ENCODE measurements around the gene C11orf68.
A peak's percentile ranks its signal among the peaks of the same experiment; 100 is the strongest.
"Not testable (repeated sequence)": the region's sequence is repeated elsewhere in the genome, so short reads cannot be mapped to it uniquely, and the experiment has no call there.

C11orf68 gene

DNA sequence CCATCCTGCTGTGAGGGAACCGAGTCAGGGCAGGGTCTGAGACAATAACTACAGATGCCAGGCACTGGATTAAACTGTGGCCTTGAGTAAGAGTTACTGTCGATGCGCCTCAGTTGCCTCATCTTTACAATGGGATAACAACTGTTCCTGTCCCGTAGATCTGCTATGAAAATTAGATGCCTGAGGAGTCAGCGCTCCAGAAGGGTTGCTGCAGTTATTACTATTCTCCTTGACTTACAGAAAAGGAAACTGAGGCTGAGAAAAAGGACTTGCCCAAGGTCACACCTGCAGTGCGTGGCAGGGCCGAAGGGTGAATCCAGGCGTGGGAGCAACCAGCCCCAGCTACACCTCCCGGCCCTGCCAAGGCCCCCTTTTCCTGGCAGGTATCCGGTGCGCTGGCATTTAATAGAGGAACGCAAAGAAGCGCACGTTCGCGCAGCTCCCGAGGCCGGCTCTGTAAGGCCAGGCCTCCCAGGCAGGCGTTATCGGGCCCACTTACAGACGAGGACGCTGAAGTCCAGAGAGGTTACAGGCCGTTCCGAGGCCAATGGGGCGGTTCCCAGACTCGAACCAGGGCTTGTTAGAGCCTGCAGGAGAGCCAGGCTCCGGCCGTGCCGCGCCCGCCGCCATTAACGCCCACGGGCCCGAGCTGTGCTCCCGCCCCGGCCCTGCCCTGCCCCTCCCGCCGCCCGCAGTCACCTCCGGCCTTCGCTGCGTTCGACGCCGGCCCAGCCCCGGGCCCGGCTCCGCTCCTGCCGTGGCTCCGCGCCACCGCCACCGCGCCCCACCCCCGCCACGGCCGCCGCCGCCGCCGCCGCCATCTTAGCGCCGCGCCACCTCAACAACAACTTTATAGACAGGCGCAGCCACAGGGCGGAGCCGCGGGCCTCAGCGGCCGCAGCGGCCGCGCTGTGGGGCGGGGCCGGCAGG, at the start of gene C11orf68:
TSS of gene C11orf68 (minus strand) at position 852 of the 930 bp plus-strand sequence. CDS start at position 821, 31 bp downstream.
- no peak for DNase-seq

GRCh38 chr11:65967329-65967934, 48.6 kb upstream of the C11orf68 start:
- DNase-seq: no peak

DNA sequence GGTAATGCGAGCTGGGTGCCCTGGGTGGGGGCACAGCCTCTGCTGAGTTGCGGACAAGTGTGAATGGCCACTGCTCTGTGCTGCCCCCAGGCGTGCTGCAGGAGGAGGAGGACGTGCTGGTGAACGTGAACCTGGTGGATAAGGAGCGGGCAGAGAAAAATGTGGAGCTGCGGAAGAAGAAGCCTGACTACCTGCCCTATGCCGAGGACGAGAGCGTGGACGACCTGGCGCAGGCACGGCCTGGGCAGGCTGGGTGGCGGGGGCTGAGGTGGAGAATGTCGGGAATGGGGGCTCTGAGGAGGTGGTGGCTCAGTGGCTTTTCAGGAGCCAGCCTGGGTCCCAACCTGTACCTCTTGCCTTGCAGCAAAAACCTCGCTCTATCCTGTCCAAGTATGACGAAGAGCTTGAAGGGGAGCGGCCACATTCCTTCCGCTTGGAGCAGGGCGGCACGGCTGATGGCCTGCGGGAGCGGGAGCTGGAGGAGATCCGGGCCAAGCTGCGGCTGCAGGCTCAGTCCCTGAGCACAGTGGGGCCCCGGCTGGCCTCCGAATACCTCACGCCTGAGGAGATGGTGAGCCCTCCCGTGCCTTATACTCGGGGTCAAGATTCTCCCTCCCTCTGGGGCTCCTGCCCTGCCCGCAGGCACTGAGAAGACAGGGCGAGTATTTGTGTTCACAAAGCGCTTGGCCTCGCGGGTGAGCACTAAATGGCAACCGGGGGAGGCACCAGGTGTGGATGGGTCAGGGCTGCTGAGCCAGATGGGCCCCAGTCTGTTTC, 47.3 kb upstream of the C11orf68 start:
- DNase-seq: no peak

GRCh38 chr11:65964906-65965305, 46.0 kb upstream of the C11orf68 start:
- no peak for DNase-seq

DNA sequence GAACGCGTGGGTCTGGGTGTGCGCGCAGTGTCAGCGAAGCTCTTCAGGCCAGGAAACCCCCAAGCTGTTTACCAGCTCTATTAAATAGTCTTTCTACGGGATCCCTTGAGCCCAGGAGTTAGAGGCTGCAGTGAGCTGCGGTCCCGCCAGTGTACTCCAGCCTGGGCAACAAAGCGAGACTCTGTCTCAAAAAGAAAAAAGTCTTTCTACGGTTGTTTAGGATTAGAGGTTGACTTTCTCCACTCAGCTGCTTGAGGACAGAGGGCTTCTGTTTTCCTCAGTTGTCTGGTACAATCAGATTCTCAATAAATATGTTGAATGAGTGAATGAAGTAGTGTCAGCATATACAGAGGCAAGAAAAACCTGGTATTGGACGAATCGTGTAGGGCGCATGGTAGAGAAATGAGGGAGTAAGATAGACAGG, 43.3 kb upstream of the C11orf68 start:
- no peak for DNase-seq

DNA sequence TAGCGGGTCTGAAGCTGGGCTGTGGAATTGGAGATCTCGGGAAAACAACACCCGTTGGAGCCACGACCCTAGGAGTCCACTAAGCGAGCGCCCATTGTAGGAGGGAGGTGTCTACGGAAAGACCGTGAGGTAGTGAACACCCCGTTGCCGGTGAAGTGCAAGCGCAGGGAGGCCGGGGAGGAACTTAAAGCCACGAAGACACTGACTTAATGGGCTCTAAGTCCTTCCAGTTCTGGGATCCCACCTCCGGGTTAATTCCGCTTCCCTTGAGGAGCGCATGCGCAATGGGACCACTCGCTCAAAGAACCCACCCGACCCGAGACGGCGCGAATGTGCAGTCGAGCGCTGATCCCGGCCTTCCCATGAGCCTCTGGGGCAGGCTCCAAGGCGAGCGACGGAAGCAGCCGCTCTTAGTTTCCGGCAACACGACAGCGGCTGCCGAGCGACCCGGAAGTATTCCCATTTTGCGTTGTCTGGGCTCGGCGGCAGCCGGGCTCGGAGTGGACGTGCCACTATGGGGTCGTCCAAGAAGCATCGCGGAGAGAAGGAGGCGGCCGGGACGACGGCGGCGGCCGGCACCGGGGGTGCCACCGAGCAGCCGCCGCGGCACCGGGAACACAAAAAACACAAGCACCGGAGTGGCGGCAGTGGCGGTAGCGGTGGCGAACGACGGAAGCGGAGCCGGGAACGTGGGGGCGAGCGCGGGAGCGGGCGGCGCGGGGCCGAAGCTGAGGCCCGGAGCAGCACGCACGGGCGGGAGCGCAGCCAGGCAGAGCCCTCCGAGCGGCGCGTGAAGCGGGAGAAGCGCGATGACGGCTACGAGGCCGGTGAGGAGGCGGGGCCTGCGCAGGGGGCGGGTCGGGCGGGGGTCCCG, 42.6 kb upstream of the C11orf68 start, which contains the start of gene SART1:
TSS of gene SART1 (plus strand) at position 468 of the 874 bp plus-strand sequence. CDS start at position 515, 47 bp downstream.
- DNase-seq: peak; percentile 97

DNA sequence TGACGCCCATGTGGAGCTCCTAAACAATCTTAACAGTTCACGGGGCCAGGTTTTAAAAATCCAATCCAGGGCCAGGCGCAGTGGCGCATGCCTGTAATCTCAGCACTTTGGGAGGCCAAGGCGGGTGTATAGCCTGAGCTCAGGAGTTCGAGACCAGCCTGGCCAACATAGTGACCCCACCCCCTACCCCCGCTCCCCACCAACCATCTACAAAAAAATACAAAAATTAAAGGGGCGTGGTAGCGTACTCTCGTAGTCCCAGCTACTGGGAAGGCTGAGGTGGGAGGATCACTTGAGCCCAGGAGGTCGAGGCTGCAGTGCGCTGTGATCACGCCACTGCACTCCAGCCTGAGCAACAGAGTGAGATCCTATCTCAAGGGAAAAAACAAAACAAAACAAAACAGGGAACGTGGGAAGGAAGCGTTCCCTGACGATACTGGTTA, 42.0 kb upstream of the C11orf68 start:
- no peak for DNase-seq

DNA sequence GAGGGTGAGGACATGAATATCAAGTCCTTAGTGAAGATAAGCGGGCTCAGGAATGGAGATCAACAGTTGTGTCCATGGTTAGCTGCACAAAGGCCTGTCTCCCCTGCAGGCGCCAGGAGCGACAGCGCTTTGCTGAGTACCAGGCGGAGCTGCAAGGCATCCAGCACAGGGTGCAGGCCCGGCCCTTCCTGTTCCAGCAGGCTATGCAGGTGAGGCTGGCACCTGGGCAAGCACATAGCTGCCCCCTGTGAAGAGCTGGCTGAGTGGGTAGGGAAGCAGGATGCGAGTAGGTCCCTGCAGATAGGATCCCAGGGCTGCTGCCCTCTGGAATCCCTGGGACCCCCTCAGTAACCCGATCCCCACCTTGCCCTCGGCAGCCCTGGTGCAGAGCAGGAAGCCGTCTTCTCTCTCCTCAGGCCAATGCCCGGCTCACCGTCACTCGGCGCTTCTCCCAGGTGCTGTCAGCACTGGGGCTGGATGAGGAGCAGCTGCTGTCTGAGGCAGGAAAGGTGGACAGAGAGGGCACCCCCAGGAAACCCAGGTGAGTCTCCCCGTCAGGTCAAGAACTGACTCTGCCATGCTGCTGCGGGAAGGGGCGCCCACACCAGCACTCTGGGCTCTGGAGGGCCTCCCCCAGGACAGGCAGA, 40.0 kb upstream of the C11orf68 start:
- no peak for DNase-seq

GRCh38 chr11:65958291-65958690, 39.4 kb upstream of the C11orf68 start:
- DNase-seq: no peak

GRCh38 chr11:65954771-65955170, 35.9 kb upstream of the C11orf68 start:
- no peak for DNase-seq

DNA sequence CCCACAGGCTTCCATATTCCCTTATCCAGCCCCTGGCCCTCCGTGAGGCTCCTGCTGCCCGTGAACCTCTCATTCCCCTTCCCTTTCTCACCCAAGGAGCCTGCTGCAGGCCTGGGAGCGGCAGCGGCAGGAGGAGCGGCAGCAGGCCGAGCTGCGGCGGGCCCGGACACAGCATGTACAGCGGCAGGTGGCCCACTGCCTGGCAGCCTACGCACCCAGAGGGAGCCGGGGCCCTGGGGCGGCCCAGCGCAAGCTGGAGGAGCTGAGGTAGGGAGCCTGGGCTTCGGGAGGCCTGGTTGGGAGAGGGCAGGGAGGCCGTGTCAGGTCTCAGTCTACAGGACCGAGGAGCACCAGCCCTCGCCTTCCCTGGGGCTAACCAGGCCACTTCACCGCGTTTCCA, 34.6 kb upstream of the C11orf68 start:
- DNase-seq: no peak

GRCh38 chr11:65952052-65952521, 33.2 kb upstream of the C11orf68 start:
- DNase-seq: no peak

GRCh38 chr11:65951641-65952040, 32.8 kb upstream of the C11orf68 start:
- not testable (repeated sequence) for DNase-seq

DNA sequence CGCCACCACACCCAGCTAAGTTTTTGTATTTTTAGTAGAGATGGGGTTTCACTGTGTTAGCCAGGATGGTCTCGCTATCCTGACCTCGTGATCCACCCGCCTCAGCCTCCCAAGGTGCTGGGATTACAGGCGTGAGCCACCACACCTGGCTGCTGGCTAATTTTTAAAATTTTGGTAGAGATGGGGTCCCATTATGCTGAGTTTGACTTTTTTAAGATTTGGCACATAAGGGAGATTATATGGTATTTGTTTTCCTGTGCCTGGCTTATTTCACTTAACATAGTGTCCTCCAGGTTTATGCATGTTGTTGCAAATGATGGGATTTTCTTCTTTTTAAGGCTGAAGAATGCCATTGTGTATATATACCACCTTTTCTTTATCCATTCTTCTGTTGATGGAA, 31.8 kb upstream of the C11orf68 start:
- DNase-seq: not testable (repeated sequence)

GRCh38 chr11:65947603-65948125, 28.8 kb upstream of the C11orf68 start:
- DNase-seq: no peak

DNA sequence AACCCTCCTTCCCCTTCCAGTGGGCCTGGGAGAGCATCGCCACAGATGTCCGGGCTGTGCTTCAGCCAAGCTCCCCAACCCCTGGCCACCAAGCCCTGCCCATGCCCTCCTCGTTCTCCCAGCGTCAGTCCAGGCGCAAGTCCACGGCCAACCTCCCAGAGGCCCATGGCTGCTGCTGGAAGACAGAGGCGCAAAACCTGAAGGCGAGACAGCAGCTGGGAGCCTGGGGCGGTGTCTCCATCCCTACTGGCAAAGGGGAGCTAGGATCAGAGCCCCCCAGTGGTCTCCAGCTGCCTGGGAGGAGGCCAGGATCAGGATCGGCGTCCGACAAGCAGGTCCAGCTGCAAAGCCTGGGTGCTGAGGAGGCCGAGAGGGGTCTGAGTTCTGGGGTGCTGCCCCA, 28.3 kb upstream of the C11orf68 start:
- no peak for DNase-seq

GRCh38 chr11:65946655-65947054, 27.8 kb upstream of the C11orf68 start:
- no peak for DNase-seq

GRCh38 chr11:65945941-65946558, 27.2 kb upstream of the C11orf68 start:
- no peak for DNase-seq

- no peak for DNase-seq
Observed at GRCh38 chr11:65945430-65945911, 26.6 kb upstream of the C11orf68 start, which contains the start of gene TSGA10IP. Gene TSGA10IP, plus strand, starts transcription at chr11:65945480. Its CDS starts 196 bp downstream, at chr11:65945676.

DNA sequence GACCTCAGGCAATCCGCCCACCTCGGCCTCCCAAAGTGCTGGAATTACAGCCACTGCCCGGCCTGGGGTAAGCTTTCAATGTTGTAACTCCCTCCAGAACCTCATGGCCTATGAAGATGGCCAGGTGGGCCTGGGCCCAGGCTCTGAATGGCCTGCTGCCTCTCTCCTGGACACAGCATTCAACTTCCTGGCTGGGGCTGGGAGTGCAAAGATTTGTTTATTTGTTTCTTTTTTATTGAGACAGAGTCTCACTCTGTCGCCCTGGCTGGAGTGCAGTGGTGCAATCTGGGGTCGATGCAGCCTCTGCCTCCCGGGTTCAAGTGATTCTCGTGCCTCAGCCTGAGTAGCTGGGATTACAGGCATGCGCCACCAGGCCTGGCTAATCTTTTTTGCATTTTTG, 25.9 kb upstream of the C11orf68 start:
- no peak for DNase-seq

Data from CD4-positive, alpha-beta T cell treated with Interleukin-12 subunit alpha and Interleukin-12 subunit beta, for 1 hour (primary cell).